ENCODE measurements around the gene PITPNC1. TPM values are rescaled to one million over a fixed set of nuclear protein-coding genes. Genes with fewer than 3 reads are reported as not detected.

Gene PITPNC1
- total RNA-seq, 1 experiment from 2014 or later: 37.5 TPM

GRCh38 chr17:67484261-67484660 is 107.2 kb downstream of the PITPNC1 start:
- TF ChIP-seq, protein P1, sequence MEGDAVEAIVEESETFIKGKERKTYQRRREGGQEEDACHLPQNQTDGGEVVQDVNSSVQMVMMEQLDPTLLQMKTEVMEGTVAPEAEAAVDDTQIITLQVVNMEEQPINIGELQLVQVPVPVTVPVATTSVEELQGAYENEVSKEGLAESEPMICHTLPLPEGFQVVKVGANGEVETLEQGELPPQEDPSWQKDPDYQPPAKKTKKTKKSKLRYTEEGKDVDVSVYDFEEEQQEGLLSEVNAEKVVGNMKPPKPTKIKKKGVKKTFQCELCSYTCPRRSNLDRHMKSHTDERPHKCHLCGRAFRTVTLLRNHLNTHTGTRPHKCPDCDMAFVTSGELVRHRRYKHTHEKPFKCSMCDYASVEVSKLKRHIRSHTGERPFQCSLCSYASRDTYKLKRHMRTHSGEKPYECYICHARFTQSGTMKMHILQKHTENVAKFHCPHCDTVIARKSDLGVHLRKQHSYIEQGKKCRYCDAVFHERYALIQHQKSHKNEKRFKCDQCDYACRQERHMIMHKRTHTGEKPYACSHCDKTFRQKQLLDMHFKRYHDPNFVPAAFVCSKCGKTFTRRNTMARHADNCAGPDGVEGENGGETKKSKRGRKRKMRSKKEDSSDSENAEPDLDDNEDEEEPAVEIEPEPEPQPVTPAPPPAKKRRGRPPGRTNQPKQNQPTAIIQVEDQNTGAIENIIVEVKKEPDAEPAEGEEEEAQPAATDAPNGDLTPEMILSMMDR (conservative IDR thresholded peaks at IDR 0.05): no peak
- Mint-ChIP-seq H3K9me3 (no peaks in the 10 kb centered on the region), H3K4me3 (no peak overlapping the region), H3K27me3 (ENCODE audit: low read depth) (no peaks in the 10 kb centered on the region), H3K4me1 (peaks cover 13 to 22% of the 10 kb centered on the region in 2 experiments), H3K36me3 (ENCODE audit: insufficient read depth in 1 of 3, low read depth in 3 of 3) (peaks cover 0 to 4% (median 1%) of the 10 kb centered on the region in 3 experiments; a peak in 2 of 7 replicates), H3K27ac (no peak overlapping the region)
- Histone ChIP-seq H3K9ac (ENCODE audit: extremely low read depth, insufficient read length, low read length) (no peak overlapping the region), H2BK120ac (ENCODE audit: low read depth, low read length, poor library complexity, severe bottlenecking) (no peak overlapping the region), H2BK12ac (ENCODE audit: insufficient read length, low read depth, low read length) (no peak overlapping the region), H3K18ac (ENCODE audit: insufficient read length, low read depth, low read length) (no peak overlapping the region), H4K20me1 (ENCODE audit: control insufficient read depth, insufficient read depth, insufficient read length) (no peaks in the 10 kb centered on the region), H3K14ac (ENCODE audit: insufficient read depth, low read length) (no peak overlapping the region), H2BK5ac (ENCODE audit: insufficient read length, low read length) (no peak overlapping the region), H3K9me3 (ENCODE audit: control insufficient read depth, low read depth, low read length) (no peaks in the 10 kb centered on the region), H3K4me1 (ENCODE audit: insufficient read depth, low read length) (no peaks in the 10 kb centered on the region), H4K5ac (ENCODE audit: insufficient read length, low read depth, low read length) (no peak overlapping the region), H2BK15ac (ENCODE audit: low read depth, low read length) (no peak overlapping the region), H3K23me2 (ENCODE audit: insufficient read length, low read depth, low read length, poor library complexity, severe bottlenecking) (no peaks in the 10 kb centered on the region), H2AK5ac (ENCODE audit: insufficient read length, low read length) (no peak overlapping the region), H2AFZ (ENCODE audit: low read length) (no peak overlapping the region), H3K56ac (ENCODE audit: insufficient read length, low read depth, low read length) (no peak overlapping the region), H3K4me2 (ENCODE audit: insufficient read depth, insufficient read length, low read length) (no peak overlapping the region), H3K27ac (ENCODE audit: insufficient read length, low read depth, low read length) (no peak overlapping the region), H4K8ac (replicated peaks; ENCODE audit: insufficient read length, low read depth, low read length) (no peak overlapping the region), H2BK20ac (ENCODE audit: low read depth, low read length, poor library complexity, severe bottlenecking) (no peak overlapping the region), H3K23ac (ENCODE audit: insufficient read length, low read depth, low read length) (no peak overlapping the region), H3K79me1 (ENCODE audit: insufficient read depth, low read depth, low read length, poor library complexity, severe bottlenecking) (no peaks in the 10 kb centered on the region), H3T11ph (ENCODE audit: low read length) (no peak overlapping the region), H3K27me3 (ENCODE audit: insufficient read depth, low read length) (no peaks in the 10 kb centered on the region), H3K79me2 (ENCODE audit: insufficient read depth, low read length) (peaks cover 7% of the 10 kb centered on the region; the same call in 1 of the 2 replicates), H3K4ac (ENCODE audit: low read depth, low read length) (no peak overlapping the region), H4K91ac (ENCODE audit: insufficient read length, low read depth, low read length) (no peak overlapping the region)
- no CpG with 5 or more reads among the region's 4 CpGs for WGBS (ENCODE audit: extremely low coverage, insufficient read length, low lambda C conversion rate)
- DNase-seq: no peak

All from H9 (cell line).